Activated CD4-positive, alpha-beta T cell treated with anti-CD3 and anti-CD28 coated beads for 36 hours (primary cell): Measurements from ENCODE around the gene CHTOP. TPM values are rescaled to one million over a fixed set of nuclear protein-coding genes. Genes with fewer than 3 reads are reported as not detected.

Experiments
- ATAC-seq: fragments of 200-7000 bp; cut with Tn5 transposase; one replicate; pipeline ENCODE4 v1.10.0; 2021; ENCODE audit warnings: mild to moderate bottlenecking, moderate library complexity
- CTCF ChIA-PET: fragments of 350-600 bp; sonication (Branson Sonifier 250); formaldehyde crosslinking; loops from one replicate; lab custom pipeline; 2021; ENCODE audit warnings: antibody characterized with exemption; lab: Charles Lee
- POLR2A ChIA-PET: fragments of 350-600 bp; sonication (Branson Sonifier 250); formaldehyde crosslinking; loops from one replicate; lab custom pipeline; 2021; ENCODE audit warnings: antibody characterized with exemption, inconsistent platforms; lab: Charles Lee
- DNase-seq: peaks from one replicate; pipeline ENCODE4 v3.0.0-alpha.2; 2020
- H3K27ac Mint-ChIP-seq: one replicate; pipeline ENCODE4 v1.8.0; 2021; ENCODE audit warnings: mixed read lengths
- H3K27me3 Mint-ChIP-seq: one replicate; pipeline ENCODE4 v1.8.0; 2021; ENCODE audit warnings: mixed read lengths
- H3K36me3 Mint-ChIP-seq: one replicate; pipeline ENCODE4 v1.8.0; 2021; ENCODE audit warnings: low read depth, mixed read lengths
- H3K4me1 Mint-ChIP-seq: one replicate; pipeline ENCODE4 v1.8.0; 2021; ENCODE audit warnings: mixed read lengths
- H3K4me3 Mint-ChIP-seq: one replicate; pipeline ENCODE4 v1.8.0; 2021; ENCODE audit warnings: mild to moderate bottlenecking, moderate library complexity, mixed read lengths
- H3K9me3 Mint-ChIP-seq: one replicate; pipeline ENCODE4 v1.8.0; 2021; ENCODE audit warnings: low read depth, mixed read lengths
- intact Hi-C, 2 experiments: fragments of 100-400 bp; cut with DNase I in 1 of 2; cut with micrococcal nuclease in 1 of 2; formaldehyde crosslinking; loops; one replicate each; pipeline versions ENCODE4 v1.14.2 to v1.15.1; 2022 to 2024; cut with DNase I, micrococcal nuclease
- total RNA-seq, 2 experiments: library from RNA; stranded (reverse); gene quantifications; one replicate each; pipeline ENCODE4 v1.2.3, GENCODE V29; 2021

Gene CHTOP
- total RNA-seq, 2 experiments from 2014 or later = 85.1 to 91.4 TPM

GRCh38 chr1:153612755-153613331 is 21.0 kb upstream of the CHTOP start, which contains the start of gene S100A16:
TSS of gene S100A16 (minus strand) at chr1:153613137. CDS start at chr1:153608151, 4,986 bp downstream.
- Mint-ChIP-seq H3K4me3 (no peak within 1 kb of the TSS), H3K27me3 (no peaks in the 10 kb centered on the region), H3K9me3 (no peaks in the 10 kb centered on the region), H3K36me3 (no peaks in the 10 kb centered on the region), H3K27ac (no peak within 1 kb of the TSS), H3K4me1 (peaks cover 19% of the 10 kb centered on the region)
- CTCF ChIA-PET = interaction anchor here (0.8 to 1.0 kb wide), 3 partner anchors 22 to 102 kb away, joined by 3 to 5 read pairs (median 3); no protein-coding TSS in a partner anchor
- ATAC-seq (no peak), DNase-seq (no peak)
- POLR2A ChIA-PET = interaction anchor here (0.6 kb wide), 1 partner anchor 102 kb away, joined by 3 read pairs; no protein-coding TSS in a partner anchor
- intact Hi-C loops = no loop called here

- Mint-ChIP-seq H3K27me3 (no peaks in the 10 kb centered on the region), H3K36me3 (no peaks in the 10 kb centered on the region), H3K4me1 (peaks cover 20% of the 10 kb centered on the region), H3K9me3 (no peaks in the 10 kb centered on the region), H3K4me3 (no peak overlapping the region), H3K27ac (no peak overlapping the region)
- ATAC-seq = no peak
- intact Hi-C loops = no loop called here
- no peak for DNase-seq
- ChIA-PET CTCF (interaction anchor here (1.7 kb wide), 1 partner anchor 10 kb away, joined by 4 read pairs; no protein-coding TSS in a partner anchor), POLR2A (no interaction called here)
Measured at GRCh38 chr1:153613406-153613805, 20.5 kb upstream of the CHTOP start.

- DNase-seq (no peak), ATAC-seq (no peak)
- Mint-ChIP-seq H3K27ac (no peak overlapping the region), H3K27me3 (no peaks in the 10 kb centered on the region), H3K4me3 (no peak overlapping the region), H3K4me1 (peaks cover 20% of the 10 kb centered on the region), H3K36me3 (no peaks in the 10 kb centered on the region), H3K9me3 (no peaks in the 10 kb centered on the region)
- ChIA-PET CTCF (interaction anchor here (0.6 to 6.5 kb wide), 9 partner anchors 9 to 259 kb away, joined by 3 to 60 read pairs (median 4); partner anchors contain the start of genes S100A1 and S100A13), POLR2A (interaction anchor here (0.7 to 0.8 kb wide), 2 partner anchors 27 to 37 kb away, joined by 3 to 7 read pairs; no protein-coding TSS in a partner anchor)
- intact Hi-C loops = no loop called here
Measured at GRCh38 chr1:153614189-153614900, 19.5 kb upstream of the CHTOP start.

- H3K4me3 Mint-ChIP-seq = no peak overlapping the region
- POLR2A ChIA-PET = interaction anchor here (0.7 kb wide), 1 partner anchor 37 kb away, joined by 7 read pairs; no protein-coding TSS in a partner anchor
- intact Hi-C loops = loop anchor here in 1 of 2 experiments (5.0 kb wide), 1 partner anchor 83 kb away; no protein-coding TSS in a partner anchor
- no peaks in the 10 kb centered on the region for H3K9me3 Mint-ChIP-seq
- no peak for DNase-seq
- no peak overlapping the region for H3K27ac Mint-ChIP-seq
- no peaks in the 10 kb centered on the region for H3K36me3 Mint-ChIP-seq
- no peak for ATAC-seq
- CTCF ChIA-PET = interaction anchor here (1.0 to 6.5 kb wide), 7 partner anchors 8 to 105 kb away, joined by 3 to 60 read pairs (median 4); partner anchors contain the start of genes S100A1 and S100A13
- no peaks in the 10 kb centered on the region for H3K27me3 Mint-ChIP-seq
- H3K4me1 Mint-ChIP-seq = peaks cover 20% of the 10 kb centered on the region
Measured at GRCh38 chr1:153614906-153615305, 19.0 kb upstream of the CHTOP start.

- intact Hi-C loops = loop anchor here in 1 of 2 experiments (5.0 kb wide), 1 partner anchor 83 kb away; no protein-coding TSS in a partner anchor
- ChIA-PET POLR2A (no interaction called here), CTCF (interaction anchor here (0.6 to 6.5 kb wide), 7 partner anchors 8 to 106 kb away, joined by 3 to 60 read pairs (median 4); partner anchors contain the start of genes CHTOP, S100A1 and S100A13)
- DNase-seq (no peak), ATAC-seq (no peak)
- Mint-ChIP-seq H3K27ac (no peak overlapping the region), H3K4me1 (peaks cover 20% of the 10 kb centered on the region), H3K27me3 (no peaks in the 10 kb centered on the region), H3K36me3 (no peaks in the 10 kb centered on the region), H3K9me3 (no peaks in the 10 kb centered on the region), H3K4me3 (no peak overlapping the region)
Measured at GRCh38 chr1:153615406-153615805, 18.5 kb upstream of the CHTOP start.

GRCh38 chr1:153616144-153616916 is 17.5 kb upstream of the CHTOP start, which contains the start of gene S100A14:
TSS of gene S100A14 (minus strand) at chr1:153616325. CDS start at chr1:153615858, 467 bp downstream.
- H3K27me3 Mint-ChIP-seq = no peaks in the 10 kb centered on the region
- intact Hi-C loops = loop anchor here in 1 of 2 experiments (5.0 kb wide), 1 partner anchor 84 kb away; no protein-coding TSS in a partner anchor
- peak within 1 kb of the TSS; percentile 39 for H3K27ac Mint-ChIP-seq
- no peak within 1 kb of the TSS for H3K4me3 Mint-ChIP-seq
- ChIA-PET CTCF (interaction anchor here (0.6 to 6.5 kb wide), 12 partner anchors 9 to 107 kb away, joined by 3 to 60 read pairs (median 6); partner anchors contain the start of genes CHTOP, S100A1 and S100A13), POLR2A (no interaction called here)
- H3K9me3 Mint-ChIP-seq = no peaks in the 10 kb centered on the region
- peaks cover 20% of the 10 kb centered on the region for H3K4me1 Mint-ChIP-seq
- DNase-seq (no peak), ATAC-seq (no peak)
- no peaks in the 10 kb centered on the region for H3K36me3 Mint-ChIP-seq

- CTCF ChIA-PET = interaction anchor here (0.6 to 6.5 kb wide), 12 partner anchors 10 to 107 kb away, joined by 3 to 60 read pairs (median 8); partner anchors contain the start of genes S100A1 and S100A13
- no peak for DNase-seq
- peak overlapping the region; percentile 34 for H3K27ac Mint-ChIP-seq
Measured at GRCh38 chr1:153616917-153617311, 17.0 kb upstream of the CHTOP start.

GRCh38 chr1:153617663-153618062 is 16.2 kb upstream of the CHTOP start:
- intact Hi-C loops = loop anchor here (1.0 to 5.0 kb wide), 6 partner anchors 16 to 108 kb away; no protein-coding TSS in a partner anchor
- Mint-ChIP-seq H3K4me3 (no peak overlapping the region), H3K27me3 (no peaks in the 10 kb centered on the region), H3K4me1 (peaks cover 20% of the 10 kb centered on the region), H3K36me3 (no peaks in the 10 kb centered on the region), H3K27ac (peak overlapping the region; percentile 58), H3K9me3 (no peaks in the 10 kb centered on the region)
- ChIA-PET CTCF (interaction anchor here (0.6 to 6.5 kb wide), 23 partner anchors 10 to 598 kb away, joined by 3 to 60 read pairs (median 5); partner anchors contain the start of genes S100A1, S100A13 and S100A5), POLR2A (interaction anchor here (0.7 kb wide), 1 partner anchor 368 kb away, joined by 3 read pairs; the partner anchor contains the start of gene RAB13)
- peak; percentile 99 for ATAC-seq
- peak; percentile 90 for DNase-seq

More at GRCh38 chr1:153616917-153617311, 17.0 kb upstream of the CHTOP start:
- Mint-ChIP-seq H3K27me3 (no peaks in the 10 kb centered on the region), H3K9me3 (no peaks in the 10 kb centered on the region), H3K4me1 (peaks cover 20% of the 10 kb centered on the region), H3K4me3 (no peak overlapping the region), H3K36me3 (no peaks in the 10 kb centered on the region)
- POLR2A ChIA-PET = no interaction called here
- ATAC-seq = no peak
- intact Hi-C loops = loop anchor here (1.0 to 5.0 kb wide), 6 partner anchors 16 to 108 kb away; no protein-coding TSS in a partner anchor

- CTCF ChIA-PET = interaction anchor here (0.6 to 6.5 kb wide), 12 partner anchors 10 to 368 kb away, joined by 3 to 60 read pairs (median 6); partner anchors contain the start of genes S100A1 and S100A13
- intact Hi-C loops = loop anchor here in 1 of 2 experiments (5.0 kb wide), 1 partner anchor 87 kb away; no protein-coding TSS in a partner anchor
- Mint-ChIP-seq H3K27me3 (no peaks in the 10 kb centered on the region), H3K4me1 (peaks cover 20% of the 10 kb centered on the region), H3K27ac (no peak overlapping the region), H3K9me3 (no peaks in the 10 kb centered on the region), H3K4me3 (no peak overlapping the region), H3K36me3 (no peaks in the 10 kb centered on the region)
- POLR2A ChIA-PET = no interaction called here
- ATAC-seq (no peak), DNase-seq (no peak)
Measured at GRCh38 chr1:153619171-153619570, 14.7 kb upstream of the CHTOP start.

GRCh38 chr1:153623101-153623500 is 10.8 kb upstream of the CHTOP start:
- intact Hi-C loops = no loop called here
- peaks cover 2% of the 10 kb centered on the region for H3K27me3 Mint-ChIP-seq
- no peaks in the 10 kb centered on the region for H3K4me1 Mint-ChIP-seq
- H3K9me3 Mint-ChIP-seq = no peaks in the 10 kb centered on the region
- ATAC-seq (no peak), DNase-seq (no peak)
- ChIA-PET POLR2A (no interaction called here), CTCF (interaction anchor here (0.7 to 2.6 kb wide), 6 partner anchors 9 to 126 kb away, joined by 3 to 9 read pairs (median 4); partner anchors contain the start of gene CHTOP)
- H3K36me3 Mint-ChIP-seq = no peaks in the 10 kb centered on the region
- H3K27ac Mint-ChIP-seq = no peak overlapping the region
- peak overlapping the region; percentile 17 for H3K4me3 Mint-ChIP-seq
